Measurements from ENCODE around the gene VKORC1L1.

- TF ChIP-seq POLR2AphosphoS5 (IDR thresholded peaks at IDR 0.05; ENCODE audit: insufficient read depth, low read depth, low read length) (no peak), POLR2A (IDR thresholded peaks at IDR 0.05; ENCODE audit: low read depth, low read length) (no peak), JUN (IDR thresholded peaks at IDR 0.05; ENCODE audit: borderline replicate concordance, insufficient read depth, insufficient read length, low read depth) (no peak), EZH2 (IDR thresholded peaks at IDR 0.05; ENCODE audit: borderline replicate concordance, low read depth, low read length, severe bottlenecking) (no peak), MYC (IDR thresholded peaks at IDR 0.05; ENCODE audit: low read depth, low read length) (no peak), GATA2 (IDR thresholded peaks at IDR 0.05; ENCODE audit: insufficient read depth, insufficient read length, low read depth, low read length) (no peak)
- TF ChIP-seq, protein P1, sequence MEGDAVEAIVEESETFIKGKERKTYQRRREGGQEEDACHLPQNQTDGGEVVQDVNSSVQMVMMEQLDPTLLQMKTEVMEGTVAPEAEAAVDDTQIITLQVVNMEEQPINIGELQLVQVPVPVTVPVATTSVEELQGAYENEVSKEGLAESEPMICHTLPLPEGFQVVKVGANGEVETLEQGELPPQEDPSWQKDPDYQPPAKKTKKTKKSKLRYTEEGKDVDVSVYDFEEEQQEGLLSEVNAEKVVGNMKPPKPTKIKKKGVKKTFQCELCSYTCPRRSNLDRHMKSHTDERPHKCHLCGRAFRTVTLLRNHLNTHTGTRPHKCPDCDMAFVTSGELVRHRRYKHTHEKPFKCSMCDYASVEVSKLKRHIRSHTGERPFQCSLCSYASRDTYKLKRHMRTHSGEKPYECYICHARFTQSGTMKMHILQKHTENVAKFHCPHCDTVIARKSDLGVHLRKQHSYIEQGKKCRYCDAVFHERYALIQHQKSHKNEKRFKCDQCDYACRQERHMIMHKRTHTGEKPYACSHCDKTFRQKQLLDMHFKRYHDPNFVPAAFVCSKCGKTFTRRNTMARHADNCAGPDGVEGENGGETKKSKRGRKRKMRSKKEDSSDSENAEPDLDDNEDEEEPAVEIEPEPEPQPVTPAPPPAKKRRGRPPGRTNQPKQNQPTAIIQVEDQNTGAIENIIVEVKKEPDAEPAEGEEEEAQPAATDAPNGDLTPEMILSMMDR (IDR thresholded peaks at IDR 0.05; ENCODE audit: extremely low read depth in 1 of 2, insufficient read depth in 1 of 2, low read depth in 1 of 2, low read length in 2 of 2): no peak
- TF ChIP-seq, protein P2, sequence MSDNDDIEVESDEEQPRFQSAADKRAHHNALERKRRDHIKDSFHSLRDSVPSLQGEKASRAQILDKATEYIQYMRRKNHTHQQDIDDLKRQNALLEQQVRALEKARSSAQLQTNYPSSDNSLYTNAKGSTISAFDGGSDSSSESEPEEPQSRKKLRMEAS (IDR thresholded peaks at IDR 0.05; ENCODE audit: insufficient read depth, insufficient read length): no peak
Observed at GRCh38 chr7:65846008-65846570, 26.8 kb upstream of the VKORC1L1 start.

All from endothelial cell of umbilical vein (primary cell).